NCI-H1105 treated with DMSO at 0.1 percent for 48 hours (cell line): ENCODE results near the gene EPHB2.
"Not testable (repeated sequence)": the region's sequence is repeated elsewhere in the genome, so short reads cannot be mapped to it uniquely, and the experiment has no call there.

Source experiments
- DNase-seq: peaks from one replicate; lab custom pipeline; 2025; lab: John Stamatoyannopoulos, UW

EPHB2 gene

DNA sequence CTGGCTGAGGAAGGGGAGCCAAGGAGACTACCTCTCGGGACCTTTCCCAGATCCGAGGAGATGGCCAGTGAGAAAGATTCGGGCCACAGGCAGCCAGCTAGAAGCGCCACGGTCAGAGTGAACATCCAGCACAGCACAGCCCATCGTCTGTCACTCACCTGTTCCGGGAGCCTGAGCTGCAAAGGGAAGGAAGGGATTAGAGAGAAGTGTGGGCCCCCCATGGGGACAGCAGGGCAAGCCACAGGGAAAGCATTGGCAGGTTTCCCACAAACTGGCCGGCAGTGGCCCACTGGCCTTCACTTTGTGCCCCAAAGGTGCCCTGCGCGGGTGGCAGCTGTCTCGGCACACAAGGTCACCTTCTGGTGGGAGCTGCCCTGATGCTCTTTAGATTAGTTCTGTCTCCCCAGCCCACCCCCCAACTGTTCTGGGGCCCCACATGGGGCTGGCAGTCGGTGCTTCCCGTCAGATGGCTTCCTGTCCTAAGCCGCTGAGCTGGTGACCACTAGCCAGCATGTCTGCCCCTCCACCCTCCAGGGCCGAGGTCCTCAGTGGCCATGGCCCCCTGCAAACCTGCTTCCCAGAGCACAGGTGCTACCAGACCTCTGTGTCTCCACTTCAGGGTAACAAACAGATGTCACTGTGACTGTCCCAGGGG lies 205.3 kb downstream of the EPHB2 start:
- DNase-seq, result no peak

DNA sequence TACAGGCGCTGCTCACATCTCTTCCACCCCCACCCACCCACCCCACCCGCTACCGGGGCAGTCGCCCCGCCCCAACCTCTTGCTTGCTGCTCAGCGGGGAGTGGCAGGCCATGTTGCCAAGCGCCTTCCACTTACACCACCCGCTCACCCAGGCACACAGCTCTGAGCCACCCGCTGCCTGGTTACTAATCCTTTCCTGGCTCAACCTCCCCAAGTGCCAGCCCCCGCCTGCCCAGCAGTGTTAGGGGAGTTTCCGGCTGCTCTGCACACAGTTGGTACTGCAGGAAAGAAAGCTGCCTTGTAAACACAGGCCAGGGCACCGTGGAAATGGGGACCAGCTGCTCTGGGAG lies 205.8 kb downstream of the EPHB2 start:
- DNase-seq, result peak; percentile 5

DNA sequence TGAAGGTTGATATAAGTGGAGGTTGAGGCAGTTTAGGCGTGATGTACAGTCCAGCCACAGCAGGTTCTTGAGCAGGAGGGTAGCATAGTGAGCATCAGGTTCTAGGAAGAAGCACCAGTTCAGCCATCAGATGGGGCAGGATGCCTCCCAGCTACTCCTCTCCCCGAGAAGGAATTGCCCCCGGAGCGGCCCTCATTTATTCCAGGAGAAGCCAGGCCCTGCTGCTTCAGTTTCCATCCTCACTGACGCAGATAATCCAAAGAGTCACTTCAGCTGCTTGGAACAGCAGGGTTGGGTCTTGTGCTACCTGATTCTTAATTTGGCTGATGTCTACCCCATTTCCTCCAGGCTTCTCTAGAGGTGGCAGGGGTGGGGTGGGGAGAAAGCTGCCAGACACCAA lies 207.3 kb downstream of the EPHB2 start:
- no peak for DNase-seq

DNA sequence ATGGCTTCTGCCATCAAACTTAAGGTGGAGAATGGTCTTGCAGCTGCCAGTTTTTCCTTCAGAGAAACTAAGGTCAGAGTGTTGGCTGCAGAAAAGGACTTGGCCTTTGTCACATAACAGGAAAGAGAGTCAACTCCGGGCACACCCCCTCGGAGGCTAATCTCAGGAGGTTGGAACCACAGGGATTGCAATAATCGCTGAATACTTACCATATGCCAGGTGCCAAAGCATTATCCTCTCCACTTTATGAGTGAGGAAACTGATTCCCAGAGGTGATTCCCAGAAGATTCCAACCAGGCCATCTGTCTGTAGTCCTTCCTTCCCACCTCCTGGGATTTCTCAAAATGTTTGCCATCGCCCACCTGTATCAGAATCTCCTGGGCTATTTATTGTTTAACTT lies 208.0 kb downstream of the EPHB2 start:
- no peak for DNase-seq

DNA sequence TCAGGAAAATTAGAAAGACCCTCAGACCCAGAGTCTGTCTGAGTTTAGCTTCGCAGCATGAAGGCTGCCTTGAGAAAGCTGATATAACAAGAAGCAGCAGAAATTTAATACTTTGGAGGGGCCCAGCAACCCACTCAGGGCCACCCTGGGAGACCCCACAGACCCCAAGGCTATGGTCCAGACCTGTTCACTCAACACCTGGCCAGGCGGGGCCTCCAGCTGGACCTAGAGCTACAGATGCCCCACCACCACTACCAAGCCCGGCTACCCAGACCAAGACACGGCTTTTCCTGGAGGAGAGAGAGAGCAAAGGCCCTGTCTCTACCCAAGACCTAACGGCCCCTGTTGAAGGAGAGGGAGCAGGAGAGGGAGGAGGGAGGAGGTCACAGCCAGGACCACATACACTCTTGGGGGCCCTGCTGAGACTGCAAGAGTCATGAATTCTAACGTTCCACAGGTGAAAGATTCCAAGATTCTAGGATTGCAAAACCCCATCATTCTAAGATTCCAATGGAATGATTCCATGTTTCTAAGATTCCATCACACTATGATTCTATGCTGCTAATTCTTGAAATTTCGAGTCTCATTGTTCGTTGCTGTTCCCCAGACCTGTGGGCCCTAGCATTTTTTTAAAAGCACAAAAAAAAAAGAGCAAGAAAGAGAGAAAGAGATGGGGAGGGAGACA lies 208.8 kb downstream of the EPHB2 start:
- DNase-seq, result no peak

DNA sequence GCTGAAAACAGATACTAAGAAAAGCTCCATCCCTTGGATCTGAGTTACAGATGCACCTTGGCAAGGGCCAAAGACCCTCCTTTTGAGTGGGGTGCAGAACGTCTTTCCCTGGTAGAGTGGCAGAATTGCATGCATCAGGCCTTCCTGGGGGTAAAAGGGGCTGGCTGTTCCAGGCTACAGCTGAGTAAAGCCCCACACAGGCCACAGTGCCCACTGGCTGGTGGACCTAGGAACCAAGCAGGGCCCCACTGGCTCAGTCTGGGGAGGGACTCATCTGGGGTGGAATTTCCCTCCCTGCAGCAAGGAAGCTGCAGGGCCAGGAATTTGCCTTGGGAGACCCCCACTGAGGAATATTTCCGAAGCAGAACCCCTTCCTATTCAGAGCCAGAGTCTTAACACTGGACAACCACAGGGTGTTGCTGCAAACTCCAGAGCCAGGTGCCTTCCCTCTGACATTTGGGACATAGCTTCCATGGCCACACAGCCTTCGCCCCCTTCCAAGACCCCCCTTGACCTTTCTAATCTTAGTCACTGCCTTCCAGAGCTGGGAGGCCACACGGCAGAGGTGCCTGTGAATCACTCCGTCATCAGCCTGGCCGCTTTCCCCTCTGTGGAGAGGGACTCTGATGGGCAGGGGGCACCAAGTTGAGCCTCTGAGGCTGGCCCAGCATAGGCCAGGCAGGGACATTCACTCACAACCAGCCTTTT lies 209.5 kb downstream of the EPHB2 start:
- no peak for DNase-seq

DNA sequence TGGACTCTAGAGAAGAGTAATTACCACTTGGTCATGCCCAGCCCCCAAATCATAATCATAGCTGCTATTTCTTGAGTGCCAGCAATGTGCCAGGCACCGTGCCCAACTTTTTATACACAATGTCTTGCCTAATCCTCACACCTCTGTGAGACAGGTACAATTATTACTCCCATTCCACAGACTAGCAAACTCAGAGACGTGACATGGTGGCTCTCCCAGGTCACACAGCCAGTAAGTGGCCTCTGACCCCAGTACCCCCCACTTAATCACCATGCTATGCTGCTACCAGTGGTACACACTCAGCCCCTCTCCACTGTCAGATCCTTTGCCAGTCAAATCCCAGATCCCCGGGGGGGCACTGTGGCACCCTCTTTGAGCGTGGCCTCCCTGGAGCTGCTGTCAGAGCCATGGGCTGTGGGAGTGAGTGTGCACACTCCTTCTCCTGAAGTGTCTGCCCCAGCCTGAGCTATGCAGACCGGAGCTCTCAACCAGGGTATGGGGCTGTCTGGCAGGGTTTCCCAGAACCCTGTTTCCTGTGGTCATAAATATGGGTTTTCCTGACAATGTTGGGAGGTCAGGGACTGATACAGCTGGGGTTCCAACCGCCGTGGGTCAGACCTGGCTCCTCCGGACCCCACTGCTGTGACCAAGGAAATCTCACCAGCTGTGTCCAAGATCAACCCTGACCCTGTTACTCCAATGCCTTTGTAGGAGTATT lies 210.3 kb downstream of the EPHB2 start:
- no peak for DNase-seq

DNA sequence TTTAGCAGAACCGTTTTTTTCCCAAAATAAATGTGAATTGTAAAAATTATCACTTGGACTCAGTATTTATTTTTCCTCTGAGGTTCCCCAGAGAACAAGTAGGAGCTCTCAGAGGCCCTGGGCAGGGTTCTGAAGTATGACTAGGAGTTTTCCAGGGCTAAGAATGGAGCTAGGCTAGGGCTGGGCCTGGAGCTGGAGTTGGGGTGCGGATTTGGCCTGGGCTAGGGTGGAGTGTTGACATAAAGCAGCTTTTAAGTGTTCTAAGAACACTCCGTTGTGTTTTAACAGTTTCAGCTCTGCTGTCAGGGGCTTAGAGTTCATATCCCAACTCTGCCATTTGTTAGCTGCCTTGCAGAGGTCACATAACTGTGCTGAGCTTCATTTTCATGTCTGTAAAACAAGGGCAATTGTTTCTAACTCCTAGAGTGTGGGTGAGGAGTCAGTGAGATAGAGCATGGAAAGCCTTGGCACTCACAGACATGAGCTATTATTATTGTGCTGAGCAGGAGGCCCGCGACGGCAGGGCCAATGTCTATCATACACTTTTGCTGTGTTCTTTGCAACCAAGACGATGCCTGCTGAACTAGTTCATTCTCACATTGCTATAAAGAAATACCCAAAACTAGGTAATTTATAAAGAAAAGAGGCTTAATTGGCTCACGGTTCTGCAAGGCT lies 210.9 kb downstream of the EPHB2 start:
- no peak for DNase-seq

DNA sequence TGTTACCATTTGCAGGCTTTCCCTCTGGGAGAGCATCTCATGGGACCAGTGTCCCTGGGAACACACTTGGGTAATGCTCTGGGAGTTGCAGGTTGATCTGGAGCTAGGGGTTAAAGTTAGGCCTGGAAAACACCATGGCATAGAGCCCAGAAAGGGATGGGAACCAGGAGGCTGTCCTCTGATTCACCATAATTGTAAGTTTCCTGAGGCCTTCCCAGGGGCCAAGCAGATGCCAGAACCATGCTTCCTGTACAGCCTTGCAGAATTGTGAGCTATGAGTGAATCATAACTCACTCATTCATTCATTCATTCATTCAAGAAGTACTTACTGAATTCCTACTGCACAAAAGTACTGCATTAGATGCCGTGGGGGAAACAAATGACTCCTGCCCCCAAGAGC lies 212.0 kb downstream of the EPHB2 start:
- no peak for DNase-seq

DNA sequence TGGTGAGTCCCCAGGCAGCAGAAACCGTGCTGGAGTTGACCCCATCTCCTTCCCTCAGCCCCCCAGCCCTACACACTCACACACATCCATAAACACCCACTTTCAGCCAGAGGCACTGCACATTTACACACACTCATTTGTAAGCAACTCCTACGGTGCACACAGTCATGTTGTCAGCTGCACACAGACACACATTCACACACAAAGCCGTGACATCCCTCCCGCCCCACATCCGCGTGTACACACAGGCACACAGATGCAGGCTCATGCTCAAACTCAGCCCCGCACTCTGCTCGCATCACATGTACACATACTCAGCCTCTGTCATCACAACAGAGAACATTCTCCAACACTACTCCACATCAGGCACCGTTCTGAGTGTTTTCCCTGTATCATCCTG lies 214.5 kb downstream of the EPHB2 start:
- DNase-seq, result no peak

DNA sequence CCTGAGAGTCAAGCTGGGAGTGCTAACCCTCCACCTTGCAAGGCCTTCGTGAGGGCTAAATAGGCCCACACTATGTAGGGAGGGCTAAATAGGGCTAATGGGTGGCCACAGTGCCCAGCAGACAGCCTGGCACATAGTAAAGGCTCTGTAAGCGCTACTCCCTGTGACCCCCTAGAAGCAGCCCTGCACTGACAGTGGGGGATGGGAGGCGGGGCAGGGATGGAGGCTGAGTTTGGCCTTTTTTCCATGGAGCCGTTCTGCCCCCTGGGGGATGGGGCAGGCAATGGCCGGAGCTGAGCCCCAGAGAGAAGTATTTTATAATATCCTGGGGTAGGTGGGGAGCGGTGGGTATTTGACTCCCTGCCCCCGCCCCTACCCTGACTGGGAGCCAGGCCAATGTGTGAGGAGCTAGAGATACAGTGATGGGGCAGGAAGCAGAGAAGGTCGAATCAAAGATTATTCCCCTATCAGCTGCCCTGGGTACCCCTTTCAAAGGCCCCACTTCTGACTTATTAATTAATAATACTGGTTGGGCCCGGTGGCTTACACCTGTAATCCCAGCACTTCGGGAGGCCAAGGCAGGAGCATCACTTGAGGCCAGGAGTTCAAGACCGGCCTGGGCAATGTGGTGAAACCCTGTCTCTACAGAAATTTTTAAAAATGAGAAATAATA lies 219.7 kb downstream of the EPHB2 start:
- no peak for DNase-seq

DNA sequence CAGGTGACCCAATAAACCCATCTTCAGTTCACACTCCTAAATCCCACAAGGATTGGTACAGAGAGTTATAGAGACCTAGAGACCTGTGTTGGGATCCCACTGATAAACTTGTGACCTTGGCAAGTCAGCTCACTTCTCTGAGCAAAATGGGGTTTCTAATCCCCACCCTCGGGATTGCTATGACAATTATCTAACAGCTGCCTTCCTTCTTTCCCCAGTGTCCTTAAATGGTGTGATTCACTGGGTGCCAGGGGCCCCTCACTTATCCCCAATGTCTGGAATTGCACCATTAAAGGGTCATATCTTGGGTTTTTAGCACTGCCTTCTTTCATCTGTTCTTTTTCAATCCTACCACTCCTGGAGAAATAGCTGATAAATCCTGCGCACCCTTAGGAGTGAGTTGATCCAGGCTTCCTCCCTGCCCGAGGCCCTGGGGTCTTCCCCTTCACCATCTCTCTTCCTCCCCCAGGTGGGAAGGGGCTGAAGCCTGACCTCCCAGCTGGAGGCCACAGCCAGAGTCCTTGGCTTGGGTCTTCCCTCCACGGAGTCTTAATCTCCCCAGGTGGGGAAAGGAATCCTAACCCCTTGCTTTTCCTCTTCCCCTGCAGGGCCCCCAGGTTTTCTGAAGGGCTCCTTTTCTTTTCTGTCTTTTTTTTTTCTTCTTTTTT lies 222.3 kb downstream of the EPHB2 start:
- DNase-seq, result no peak

DNA sequence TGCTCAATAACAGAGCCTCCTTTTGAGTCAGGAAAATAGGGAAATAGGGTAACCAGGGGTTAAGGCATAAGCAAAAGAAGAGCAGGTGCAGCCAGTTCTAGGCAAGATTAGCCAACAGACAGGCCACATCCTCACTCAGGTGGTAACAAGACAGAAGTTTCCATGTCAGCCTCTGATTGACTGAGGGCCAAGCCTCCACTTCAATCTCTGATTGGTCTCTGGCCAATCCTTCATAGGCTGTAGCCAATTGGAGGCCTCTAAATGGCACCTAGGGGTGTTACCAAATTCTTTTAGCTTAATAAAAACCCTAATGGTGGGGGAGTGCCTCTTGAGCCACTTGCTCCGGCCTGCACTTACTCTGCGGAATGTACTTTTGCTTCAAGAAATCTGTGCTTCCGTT lies 224.8 kb downstream of the EPHB2 start:
- no peak for DNase-seq

DNA sequence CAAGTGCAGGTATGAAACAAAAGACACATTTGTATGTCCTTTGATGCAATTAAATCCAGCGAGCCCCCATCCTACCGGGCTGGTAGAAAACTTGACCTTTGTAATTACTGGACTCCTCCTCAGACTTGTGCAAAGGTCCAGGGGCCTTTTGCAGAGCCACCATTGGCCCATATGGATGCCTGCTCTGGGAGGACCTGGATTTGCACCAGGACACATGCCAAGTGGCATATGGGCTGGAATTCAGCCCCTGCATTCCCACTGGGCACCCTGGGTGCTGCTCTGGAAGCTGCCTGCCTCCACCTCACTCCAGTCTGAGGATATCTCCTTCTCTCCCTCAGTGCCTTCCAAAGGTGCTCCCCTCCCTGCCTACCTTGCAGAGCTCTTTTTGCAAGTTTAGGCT lies 226.0 kb downstream of the EPHB2 start:
- DNase-seq, result no peak

DNA sequence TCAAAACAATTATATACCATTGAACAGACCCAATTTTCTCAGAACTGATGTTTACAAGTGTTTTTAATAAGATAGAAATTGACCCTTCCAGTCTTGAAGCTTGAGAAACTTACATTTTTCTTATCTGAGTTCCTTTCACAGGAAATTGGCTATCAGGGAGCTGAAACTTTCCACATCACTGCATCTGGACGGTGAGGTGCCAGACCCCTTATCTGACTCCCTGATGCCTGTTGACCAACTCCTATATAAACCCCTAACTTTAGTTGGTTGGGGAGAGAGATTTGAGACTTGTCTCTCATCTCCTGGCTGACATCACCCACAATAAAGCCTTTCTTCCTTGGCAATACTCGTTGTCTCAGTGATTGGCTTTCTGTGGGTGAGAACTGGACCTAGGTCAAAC lies 230.6 kb downstream of the EPHB2 start:
- DNase-seq, result no peak

DNA sequence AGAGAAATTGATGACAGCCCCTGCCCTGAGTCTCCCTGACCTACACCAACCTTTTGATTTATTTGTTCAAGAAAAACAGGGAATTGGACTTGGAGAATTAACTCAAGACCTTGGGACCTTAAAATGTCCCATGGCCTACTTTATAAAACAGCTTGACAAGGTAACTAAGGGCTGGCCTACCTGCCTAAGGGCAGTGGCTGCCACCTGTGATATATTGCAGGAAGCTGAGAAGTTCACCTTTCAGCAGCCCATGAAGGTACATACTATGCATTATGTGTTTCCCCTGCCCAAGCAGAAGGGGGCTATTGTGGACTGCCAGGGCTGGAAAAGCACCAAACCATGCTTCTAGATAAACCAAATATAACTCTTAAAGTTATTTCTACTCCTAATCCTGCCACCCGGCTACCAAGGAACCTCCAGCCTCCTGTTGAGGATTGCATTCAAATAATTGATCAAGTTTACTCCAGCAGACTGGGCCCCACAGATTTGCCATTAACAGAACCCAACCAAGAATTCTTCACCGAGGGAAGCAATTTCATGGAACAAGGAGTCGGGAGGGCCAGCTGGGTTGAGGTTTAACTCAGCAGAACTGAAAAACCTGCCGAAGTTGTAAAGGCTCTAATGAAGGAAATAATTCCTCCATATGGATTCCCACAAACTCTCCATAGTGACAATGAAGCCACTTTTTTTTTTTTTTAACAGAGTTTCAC lies 233.9 kb downstream of the EPHB2 start:
- no peak for DNase-seq

DNA sequence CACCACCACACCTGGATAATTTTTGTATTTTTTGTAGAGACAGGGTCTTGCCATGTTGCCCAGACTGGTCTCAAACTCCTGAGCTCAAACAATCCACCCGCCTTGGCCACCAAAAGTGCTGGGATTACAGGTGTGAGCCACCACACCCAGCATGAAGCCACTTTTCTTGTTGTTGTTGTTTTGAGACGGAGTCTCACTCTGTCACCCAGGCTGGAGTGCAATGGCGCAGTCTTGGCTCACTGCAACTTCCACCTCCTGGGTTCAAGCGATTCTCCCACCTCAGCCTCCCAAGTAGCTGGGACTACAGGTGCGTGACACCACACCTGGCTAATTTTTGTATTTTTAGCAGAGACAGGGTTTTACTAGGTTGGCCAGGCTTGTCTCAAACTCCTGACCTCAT lies 234.5 kb downstream of the EPHB2 start:
- not testable (repeated sequence) for DNase-seq

DNA sequence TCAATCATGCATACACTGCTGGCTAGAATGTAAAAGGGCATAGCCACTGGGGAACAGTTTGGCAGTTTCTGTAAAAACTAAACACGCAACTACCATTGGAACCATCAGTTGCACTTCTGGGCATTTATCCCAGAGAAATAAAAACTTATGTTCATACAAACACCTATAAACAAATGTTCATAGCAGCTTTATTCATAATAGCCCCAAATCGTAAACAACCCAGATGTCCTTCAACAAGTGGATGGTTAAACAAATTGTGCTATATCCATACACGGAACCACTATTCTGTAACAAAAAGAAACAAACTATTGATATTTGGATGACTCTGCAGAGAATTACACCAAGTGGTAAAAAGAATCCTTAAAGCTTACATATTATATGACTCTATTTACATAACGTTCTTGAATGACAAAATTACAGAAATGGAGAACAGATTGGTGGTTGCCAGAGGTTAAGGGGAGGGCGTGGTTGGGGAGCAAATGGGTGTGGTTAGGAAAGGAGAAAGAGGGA lies 239.2 kb downstream of the EPHB2 start:
- DNase-seq, result peak; percentile 65

DNA sequence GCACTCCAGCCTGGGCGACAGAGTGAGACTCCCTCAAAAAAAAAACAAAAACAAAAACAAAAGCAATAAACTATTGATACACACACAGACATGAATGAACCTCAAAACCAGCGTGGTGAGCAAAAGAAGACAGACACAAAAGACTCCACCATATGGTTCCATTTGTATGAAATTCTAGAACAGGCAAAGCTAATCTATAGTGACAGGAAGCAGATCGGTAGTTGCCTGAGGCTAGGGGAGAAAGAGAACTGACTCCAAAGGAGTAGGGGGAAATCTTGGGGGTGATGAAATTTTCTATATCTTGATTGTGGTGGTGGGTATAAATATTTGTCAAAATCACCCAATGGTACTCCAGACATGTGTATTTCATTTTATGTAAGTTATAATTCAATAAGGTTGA lies 241.2 kb downstream of the EPHB2 start:
- DNase-seq, result no peak

DNA sequence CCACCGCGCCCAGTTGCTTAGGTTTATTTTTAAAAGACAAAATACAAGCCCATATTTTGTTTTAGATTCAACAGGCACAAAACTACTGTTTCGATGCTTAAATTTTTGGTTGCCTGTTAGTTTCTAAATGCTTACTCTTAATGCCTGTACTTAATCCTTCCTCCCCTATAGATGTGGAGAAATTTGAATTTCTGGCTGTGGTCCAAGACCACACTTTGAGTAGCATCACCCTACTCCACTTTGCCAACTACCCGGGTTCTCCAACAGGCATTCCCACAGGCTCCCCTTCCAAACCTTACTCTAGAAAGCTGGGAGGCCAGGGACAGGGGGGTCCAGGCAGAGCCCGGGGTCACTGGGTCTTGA lies 242.0 kb downstream of the EPHB2 start:
- DNase-seq, result no peak
